GF-D8 (cell line): ENCODE results near the gene HSD17B2.
"Not testable (repeated sequence)": the region's sequence is repeated elsewhere in the genome, so short reads cannot be mapped to it uniquely, and the experiment has no call there.

ENCODE experiments used
- DNase-seq: peaks from one replicate; lab custom pipeline; 2025; lab: John Stamatoyannopoulos, UW

The HSD17B2 gene

GRCh38 chr16:82034981-82035612 lies at the start of gene HSD17B2:
TSS of gene HSD17B2 (plus strand) at chr16:82035253. CDS start at chr16:82035425, 172 bp downstream.
- no peak for DNase-seq

GRCh38 chr16:81987121-81987520 lies 47.9 kb upstream of the HSD17B2 start:
- DNase-seq: no peak

- no peak for DNase-seq
Measured at GRCh38 chr16:81987706-81988105, 47.3 kb upstream of the HSD17B2 start.

GRCh38 chr16:81992859-81993258 lies 42.2 kb upstream of the HSD17B2 start:
- DNase-seq: no peak

GRCh38 chr16:81994485-81994884 lies 40.6 kb upstream of the HSD17B2 start:
- no peak for DNase-seq

- DNase-seq: no peak
Measured at GRCh38 chr16:81995651-81996050, 39.4 kb upstream of the HSD17B2 start.

GRCh38 chr16:81996664-81997509 lies 38.2 kb upstream of the HSD17B2 start:
- DNase-seq: peak; percentile 12

- DNase-seq: no peak
Measured at GRCh38 chr16:81997738-81998137, 37.3 kb upstream of the HSD17B2 start.

GRCh38 chr16:82002831-82003230 lies 32.2 kb upstream of the HSD17B2 start:
- no peak for DNase-seq

GRCh38 chr16:82004601-82005000 lies 30.5 kb upstream of the HSD17B2 start:
- no peak for DNase-seq

- no peak for DNase-seq
Measured at GRCh38 chr16:82005027-82005830, 29.8 kb upstream of the HSD17B2 start.

- no peak for DNase-seq
Measured at GRCh38 chr16:82006036-82006435, 29.0 kb upstream of the HSD17B2 start.

GRCh38 chr16:82007189-82007588 lies 27.9 kb upstream of the HSD17B2 start:
- no peak for DNase-seq

- no peak for DNase-seq
Measured at GRCh38 chr16:82008957-82009592, 26.0 kb upstream of the HSD17B2 start.

- DNase-seq: not testable (repeated sequence)
Measured at GRCh38 chr16:82009789-82010188, 25.3 kb upstream of the HSD17B2 start.

- DNase-seq: no peak
Measured at GRCh38 chr16:82010649-82011048, 24.4 kb upstream of the HSD17B2 start.

GRCh38 chr16:82011199-82011641 lies 23.8 kb upstream of the HSD17B2 start, which contains the start of gene SDR42E1:
TSS of gene SDR42E1 (minus strand) at chr16:82011470. CDS start at chr16:82000858, 10,612 bp downstream.
- DNase-seq: no peak

GRCh38 chr16:82013139-82013538 lies 21.9 kb upstream of the HSD17B2 start:
- DNase-seq: no peak

- no peak for DNase-seq
Measured at GRCh38 chr16:82016263-82016662, 18.8 kb upstream of the HSD17B2 start.

- DNase-seq: no peak
Measured at GRCh38 chr16:82016964-82017363, 18.1 kb upstream of the HSD17B2 start.

- DNase-seq: no peak
Measured at GRCh38 chr16:82017911-82018568, 17.0 kb upstream of the HSD17B2 start.
